WTC11 (cell line): ENCODE measurements around the gene LIPI. TPM values are rescaled to one million over a fixed set of nuclear protein-coding genes. Genes with fewer than 3 reads are reported as not detected.
"Not testable (repeated sequence)": the region's sequence is repeated elsewhere in the genome, so short reads cannot be mapped to it uniquely, and the experiment has no call there.

Experiments
- ATAC-seq: fragments of 200-7000 bp; cut with Tn5 transposase; 2 replicates; pipeline ENCODE4 v1.10.0; 2021; ENCODE audit warnings: mild to moderate bottlenecking, moderate library complexity
- CTCF ChIA-PET: fragments of 300-600 bp; sonication (Branson Sonifier 250); formaldehyde crosslinking; loops from one replicate; lab custom pipeline; 2021; ENCODE audit warnings: antibody characterized with exemption; lab: Charles Lee
- POLR2A ChIA-PET: fragments of 350-600 bp; sonication (Branson Sonifier 250); formaldehyde crosslinking; loops from one replicate; lab custom pipeline; 2021; ENCODE audit warnings: antibody characterized with exemption; lab: Charles Lee
- DNase-seq: peaks from one replicate; pipeline ENCODE4 v3.0.0; 2021; ENCODE audit warnings: low spot score
- H3K27ac Mint-ChIP-seq: 2 replicates; pipeline ENCODE4 v1.8.0; 2021; ENCODE audit warnings: mixed read lengths
- H3K27me3 Mint-ChIP-seq: 2 replicates; pipeline ENCODE4 v1.8.0; 2021; ENCODE audit warnings: low read depth, mild to moderate bottlenecking, moderate library complexity, mixed read lengths
- H3K36me3 Mint-ChIP-seq: 2 replicates; pipeline ENCODE4 v1.8.0; 2021; ENCODE audit warnings: mixed read lengths
- H3K4me1 Mint-ChIP-seq: 2 replicates; pipeline ENCODE4 v1.8.0; 2022; ENCODE audit warnings: mixed read lengths
- H3K4me3 Mint-ChIP-seq: 2 replicates; pipeline ENCODE4 v1.8.0; 2021; ENCODE audit warnings: mild to moderate bottlenecking, moderate library complexity, mixed read lengths
- H3K9me3 Mint-ChIP-seq: 2 replicates; pipeline ENCODE4 v1.8.0; 2021; ENCODE audit warnings: mixed read lengths
- CBFB ChIP-seq: sonication (generic); formaldehyde crosslinking; IDR thresholded peaks from 2 replicates; pipeline ENCODE4 v1.8.1; 2022; ENCODE audit warnings: mild to moderate bottlenecking, low read depth, missing genetic modification reagents
- ELF4 ChIP-seq: sonication (generic); formaldehyde crosslinking; IDR thresholded peaks from 2 replicates; pipeline ENCODE4 v1.8.1; 2022; ENCODE audit warnings: low read depth, mild to moderate bottlenecking, moderate library complexity, missing genetic modification reagents
- EMX1 ChIP-seq: fragments of 250-450 bp; sonication (Bioruptor Pico); IDR thresholded peaks from 2 replicates; pipeline ENCODE4 v1.8.0; 2021; ENCODE audit warnings: mild to moderate bottlenecking
- FOXJ3 ChIP-seq: sonication (generic); formaldehyde crosslinking; IDR thresholded peaks from 2 replicates; pipeline ENCODE4 v1.9.0; 2021; ENCODE audit warnings: missing genetic modification reagents, mild to moderate bottlenecking, borderline replicate concordance
- GABPB1 ChIP-seq: sonication (generic); formaldehyde crosslinking; IDR thresholded peaks from 2 replicates; pipeline ENCODE4 v1.8.1; 2023; ENCODE audit warnings: mild to moderate bottlenecking, missing genetic modification reagents
- NFATC4 ChIP-seq: fragments of 250-450 bp; sonication (Bioruptor Pico); IDR thresholded peaks from 2 replicates; pipeline ENCODE4 v1.9.0; 2021; ENCODE audit warnings: mild to moderate bottlenecking
- SP1 ChIP-seq: sonication (generic); formaldehyde crosslinking; conservative IDR thresholded peaks from 2 replicates; pipeline ENCODE4 v1.8.1; 2022; ENCODE audit warnings: missing genetic modification reagents
- TCF7 ChIP-seq: sonication (generic); formaldehyde crosslinking; IDR thresholded peaks from 2 replicates; pipeline ENCODE4 v1.8.0; 2022; ENCODE audit warnings: mild to moderate bottlenecking, low read depth, missing genetic modification reagents, moderate library complexity
- ZNF232 ChIP-seq: sonication (generic); formaldehyde crosslinking; IDR thresholded peaks from 2 replicates; pipeline ENCODE4 v1.8.0; 2022; ENCODE audit warnings: mild to moderate bottlenecking, missing genetic modification reagents
- total RNA-seq: library from RNA; stranded (reverse); gene quantifications from 3 replicates; pipeline ENCODE4 v1.2.3, GENCODE V29; 2021
- TF ChIP-seq, protein P1 (sequence below): sonication (generic); formaldehyde crosslinking; conservative IDR thresholded peaks from 2 replicates; pipeline ENCODE4 v1.8.1; 2023; ENCODE audit warnings: mild to moderate bottlenecking, low read depth, missing genetic modification reagents, moderate library complexity
- TF ChIP-seq, protein P2 (sequence below): sonication (generic); formaldehyde crosslinking; IDR thresholded peaks from 2 replicates; pipeline ENCODE4 v1.8.1; 2023; ENCODE audit warnings: mild to moderate bottlenecking, missing genetic modification reagents
- TF ChIP-seq, protein P3 (sequence below): fragments of 200-600 bp; IDR thresholded peaks from 2 replicates; pipeline ENCODE4 v1.8.0; 2022; ENCODE audit warnings: antibody characterized with exemption
- TF ChIP-seq, protein P4 (sequence below): sonication (generic); formaldehyde crosslinking; IDR thresholded peaks from 2 replicates; pipeline ENCODE4 v1.8.1; 2023; ENCODE audit warnings: mild to moderate bottlenecking, missing genetic modification reagents, moderate library complexity
- TF ChIP-seq, protein P5 (sequence below): sonication (generic); formaldehyde crosslinking; IDR thresholded peaks from 2 replicates; pipeline ENCODE4 v1.8.0; 2022; ENCODE audit warnings: mild to moderate bottlenecking, missing genetic modification reagents

Gene LIPI
- total RNA-seq, 1 experiment from 2014 or later = not detected

DNA sequence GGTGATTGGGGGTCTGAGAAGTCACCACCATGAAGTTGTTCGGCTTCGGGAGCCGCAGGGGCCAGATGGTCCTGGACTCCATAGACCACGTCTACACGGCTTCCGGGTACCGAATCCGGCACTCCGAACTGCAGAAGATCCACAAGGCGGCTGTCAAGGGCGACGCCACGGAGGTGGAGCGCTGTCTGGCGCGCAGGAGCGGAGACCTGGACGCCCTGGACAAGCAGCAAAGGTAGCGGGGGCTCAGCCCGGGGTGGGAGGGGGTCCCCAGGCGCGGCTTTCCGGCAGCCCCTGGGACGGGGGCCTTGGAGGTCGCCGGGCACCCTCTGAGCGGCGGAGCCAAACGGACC lies 146.5 kb downstream of the LIPI start:
- no peaks in the 10 kb centered on the region for H3K9me3 Mint-ChIP-seq
- ATAC-seq = no peak
- TF ChIP-seq, protein P1, sequence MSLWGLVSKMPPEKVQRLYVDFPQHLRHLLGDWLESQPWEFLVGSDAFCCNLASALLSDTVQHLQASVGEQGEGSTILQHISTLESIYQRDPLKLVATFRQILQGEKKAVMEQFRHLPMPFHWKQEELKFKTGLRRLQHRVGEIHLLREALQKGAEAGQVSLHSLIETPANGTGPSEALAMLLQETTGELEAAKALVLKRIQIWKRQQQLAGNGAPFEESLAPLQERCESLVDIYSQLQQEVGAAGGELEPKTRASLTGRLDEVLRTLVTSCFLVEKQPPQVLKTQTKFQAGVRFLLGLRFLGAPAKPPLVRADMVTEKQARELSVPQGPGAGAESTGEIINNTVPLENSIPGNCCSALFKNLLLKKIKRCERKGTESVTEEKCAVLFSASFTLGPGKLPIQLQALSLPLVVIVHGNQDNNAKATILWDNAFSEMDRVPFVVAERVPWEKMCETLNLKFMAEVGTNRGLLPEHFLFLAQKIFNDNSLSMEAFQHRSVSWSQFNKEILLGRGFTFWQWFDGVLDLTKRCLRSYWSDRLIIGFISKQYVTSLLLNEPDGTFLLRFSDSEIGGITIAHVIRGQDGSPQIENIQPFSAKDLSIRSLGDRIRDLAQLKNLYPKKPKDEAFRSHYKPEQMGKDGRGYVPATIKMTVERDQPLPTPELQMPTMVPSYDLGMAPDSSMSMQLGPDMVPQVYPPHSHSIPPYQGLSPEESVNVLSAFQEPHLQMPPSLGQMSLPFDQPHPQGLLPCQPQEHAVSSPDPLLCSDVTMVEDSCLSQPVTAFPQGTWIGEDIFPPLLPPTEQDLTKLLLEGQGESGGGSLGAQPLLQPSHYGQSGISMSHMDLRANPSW = no peak
- TF ChIP-seq ELF4 (CRISPR knock-in tag) = no peak
- no peak for TF ChIP-seq NFATC4
- no peak for TF ChIP-seq SP1 (CRISPR knock-in tag)
- TF ChIP-seq GABPB1 (CRISPR knock-in tag) = no peak
- no peak for TF ChIP-seq FOXJ3 (CRISPR knock-in tag)
- TF ChIP-seq, protein P2, sequence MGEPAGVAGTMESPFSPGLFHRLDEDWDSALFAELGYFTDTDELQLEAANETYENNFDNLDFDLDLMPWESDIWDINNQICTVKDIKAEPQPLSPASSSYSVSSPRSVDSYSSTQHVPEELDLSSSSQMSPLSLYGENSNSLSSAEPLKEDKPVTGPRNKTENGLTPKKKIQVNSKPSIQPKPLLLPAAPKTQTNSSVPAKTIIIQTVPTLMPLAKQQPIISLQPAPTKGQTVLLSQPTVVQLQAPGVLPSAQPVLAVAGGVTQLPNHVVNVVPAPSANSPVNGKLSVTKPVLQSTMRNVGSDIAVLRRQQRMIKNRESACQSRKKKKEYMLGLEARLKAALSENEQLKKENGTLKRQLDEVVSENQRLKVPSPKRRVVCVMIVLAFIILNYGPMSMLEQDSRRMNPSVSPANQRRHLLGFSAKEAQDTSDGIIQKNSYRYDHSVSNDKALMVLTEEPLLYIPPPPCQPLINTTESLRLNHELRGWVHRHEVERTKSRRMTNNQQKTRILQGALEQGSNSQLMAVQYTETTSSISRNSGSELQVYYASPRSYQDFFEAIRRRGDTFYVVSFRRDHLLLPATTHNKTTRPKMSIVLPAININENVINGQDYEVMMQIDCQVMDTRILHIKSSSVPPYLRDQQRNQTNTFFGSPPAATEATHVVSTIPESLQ (CRISPR knock-in tag) = no peak
- TF ChIP-seq, protein P3, sequence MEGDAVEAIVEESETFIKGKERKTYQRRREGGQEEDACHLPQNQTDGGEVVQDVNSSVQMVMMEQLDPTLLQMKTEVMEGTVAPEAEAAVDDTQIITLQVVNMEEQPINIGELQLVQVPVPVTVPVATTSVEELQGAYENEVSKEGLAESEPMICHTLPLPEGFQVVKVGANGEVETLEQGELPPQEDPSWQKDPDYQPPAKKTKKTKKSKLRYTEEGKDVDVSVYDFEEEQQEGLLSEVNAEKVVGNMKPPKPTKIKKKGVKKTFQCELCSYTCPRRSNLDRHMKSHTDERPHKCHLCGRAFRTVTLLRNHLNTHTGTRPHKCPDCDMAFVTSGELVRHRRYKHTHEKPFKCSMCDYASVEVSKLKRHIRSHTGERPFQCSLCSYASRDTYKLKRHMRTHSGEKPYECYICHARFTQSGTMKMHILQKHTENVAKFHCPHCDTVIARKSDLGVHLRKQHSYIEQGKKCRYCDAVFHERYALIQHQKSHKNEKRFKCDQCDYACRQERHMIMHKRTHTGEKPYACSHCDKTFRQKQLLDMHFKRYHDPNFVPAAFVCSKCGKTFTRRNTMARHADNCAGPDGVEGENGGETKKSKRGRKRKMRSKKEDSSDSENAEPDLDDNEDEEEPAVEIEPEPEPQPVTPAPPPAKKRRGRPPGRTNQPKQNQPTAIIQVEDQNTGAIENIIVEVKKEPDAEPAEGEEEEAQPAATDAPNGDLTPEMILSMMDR = no peak
- TF ChIP-seq, protein P4, sequence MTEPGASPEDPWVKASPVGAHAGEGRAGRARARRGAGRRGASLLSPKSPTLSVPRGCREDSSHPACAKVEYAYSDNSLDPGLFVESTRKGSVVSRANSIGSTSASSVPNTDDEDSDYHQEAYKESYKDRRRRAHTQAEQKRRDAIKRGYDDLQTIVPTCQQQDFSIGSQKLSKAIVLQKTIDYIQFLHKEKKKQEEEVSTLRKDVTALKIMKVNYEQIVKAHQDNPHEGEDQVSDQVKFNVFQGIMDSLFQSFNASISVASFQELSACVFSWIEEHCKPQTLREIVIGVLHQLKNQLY (CRISPR knock-in tag) = no peak
- no peak for TF ChIP-seq EMX1
- TF ChIP-seq ZNF232 = no peak
- TF ChIP-seq, protein P5, sequence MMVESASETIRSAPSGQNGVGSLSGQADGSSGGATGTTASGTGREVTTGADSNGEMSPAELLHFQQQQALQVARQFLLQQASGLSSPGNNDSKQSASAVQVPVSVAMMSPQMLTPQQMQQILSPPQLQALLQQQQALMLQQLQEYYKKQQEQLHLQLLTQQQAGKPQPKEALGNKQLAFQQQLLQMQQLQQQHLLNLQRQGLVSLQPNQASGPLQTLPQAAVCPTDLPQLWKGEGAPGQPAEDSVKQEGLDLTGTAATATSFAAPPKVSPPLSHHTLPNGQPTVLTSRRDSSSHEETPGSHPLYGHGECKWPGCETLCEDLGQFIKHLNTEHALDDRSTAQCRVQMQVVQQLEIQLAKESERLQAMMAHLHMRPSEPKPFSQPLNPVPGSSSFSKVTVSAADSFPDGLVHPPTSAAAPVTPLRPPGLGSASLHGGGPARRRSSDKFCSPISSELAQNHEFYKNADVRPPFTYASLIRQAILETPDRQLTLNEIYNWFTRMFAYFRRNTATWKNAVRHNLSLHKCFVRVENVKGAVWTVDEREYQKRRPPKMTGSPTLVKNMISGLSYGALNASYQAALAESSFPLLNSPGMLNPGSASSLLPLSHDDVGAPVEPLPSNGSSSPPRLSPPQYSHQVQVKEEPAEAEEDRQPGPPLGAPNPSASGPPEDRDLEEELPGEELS (CRISPR knock-in tag) = no peak
- no peak for TF ChIP-seq TCF7 (CRISPR knock-in tag)
- no peak for TF ChIP-seq CBFB (CRISPR knock-in tag)
- TF ChIP-seq, all 79 proteins: peak for 0
- no peaks in the 10 kb centered on the region for H3K4me1 Mint-ChIP-seq
- no peaks in the 10 kb centered on the region for H3K27me3 Mint-ChIP-seq
- no peak overlapping the region for H3K4me3 Mint-ChIP-seq
- POLR2A ChIA-PET = no interaction called here
- no peak for DNase-seq
- CTCF ChIA-PET = no interaction called here
- H3K36me3 Mint-ChIP-seq = peaks cover 3% of the 10 kb centered on the region; the same call in 1 of the 2 replicates
- H3K27ac Mint-ChIP-seq = no peak overlapping the region

DNA sequence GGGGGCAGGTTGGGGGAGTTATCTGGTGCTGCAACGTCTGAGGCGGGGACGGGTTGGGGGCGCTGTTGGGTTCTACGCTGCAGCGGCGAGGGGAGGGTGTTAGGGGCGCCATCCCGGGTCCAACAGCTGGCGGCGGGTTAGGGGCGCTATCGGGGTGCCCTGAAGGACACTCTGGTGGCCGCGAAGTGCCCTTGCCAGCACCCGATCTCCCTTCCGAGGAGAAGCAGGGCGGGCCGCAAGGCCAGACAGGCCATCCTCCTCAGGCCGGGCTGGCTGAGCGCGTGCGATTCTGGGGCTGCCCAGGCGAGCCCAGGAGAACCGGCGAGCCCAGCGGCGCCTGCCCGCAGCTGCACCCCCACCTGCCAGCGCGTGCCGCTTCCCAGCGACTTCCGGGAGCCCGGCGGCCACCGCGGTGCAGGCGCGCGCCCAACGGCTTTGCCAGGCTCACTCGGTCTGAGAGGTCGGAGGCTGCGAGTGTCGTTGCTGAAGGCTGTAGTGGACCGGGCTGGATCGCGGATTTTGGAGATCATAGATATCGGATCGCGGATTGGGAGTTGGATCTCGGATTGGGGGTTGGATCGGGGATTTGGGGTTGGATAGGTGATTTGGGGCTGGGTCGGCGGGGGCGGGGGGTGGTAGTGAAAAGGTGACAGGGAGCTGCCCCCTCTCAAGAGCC lies 147.0 kb downstream of the LIPI start:
- CTCF ChIA-PET = interaction anchor here (0.8 kb wide), 1 partner anchor 56 kb away, joined by 3 read pairs; no protein-coding TSS in a partner anchor
- H3K27me3 Mint-ChIP-seq, H3K9me3 Mint-ChIP-seq, ATAC-seq, H3K4me3 Mint-ChIP-seq, POLR2A ChIA-PET, DNase-seq, H3K4me1 Mint-ChIP-seq, H3K27ac Mint-ChIP-seq, H3K36me3 Mint-ChIP-seq: not testable (repeated sequence)

DNA sequence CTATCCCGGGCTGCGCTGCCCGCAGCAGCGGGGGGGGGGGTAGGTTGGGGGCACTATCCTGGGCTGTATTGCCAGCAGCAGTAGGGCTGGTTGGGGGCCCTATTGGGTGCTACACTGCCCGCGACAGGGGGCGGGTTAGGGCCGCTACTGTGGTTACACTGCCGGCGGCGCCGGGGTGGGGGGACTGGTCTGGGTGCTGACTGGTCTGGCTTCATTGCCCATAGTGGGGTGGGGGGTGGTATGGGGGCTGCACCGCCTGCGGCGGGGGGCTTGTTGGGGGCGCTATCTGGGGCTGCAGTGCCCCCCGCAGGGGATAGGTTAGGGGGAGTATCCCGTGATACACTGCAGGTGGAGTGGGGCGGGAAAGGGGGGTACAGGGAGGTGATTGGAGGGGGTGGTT lies 148.1 kb downstream of the LIPI start:
- POLR2A ChIA-PET, CTCF ChIA-PET: not testable (repeated sequence)

DNA sequence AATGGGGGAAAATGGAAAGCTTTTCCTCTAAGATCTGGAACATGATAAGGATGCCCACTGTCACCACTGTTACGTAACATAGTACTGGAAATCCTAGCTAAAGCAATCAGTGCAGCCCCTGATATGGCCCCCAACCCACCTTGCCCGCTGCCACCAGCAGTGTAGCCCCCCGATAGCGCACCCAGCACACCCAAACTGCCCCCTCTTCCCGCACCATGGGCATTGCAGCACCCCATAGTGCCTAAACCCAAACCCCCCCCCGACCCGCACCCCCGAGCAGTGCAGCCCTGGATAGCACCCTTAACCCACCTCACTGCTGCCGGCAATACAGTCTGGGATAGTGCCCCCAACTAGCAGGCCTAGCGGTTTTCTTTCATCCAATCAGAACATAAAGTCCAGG lies 148.9 kb downstream of the LIPI start:
- DNase-seq, H3K9me3 Mint-ChIP-seq, POLR2A ChIA-PET, ATAC-seq, H3K4me3 Mint-ChIP-seq, CTCF ChIA-PET, H3K36me3 Mint-ChIP-seq, H3K27me3 Mint-ChIP-seq, H3K27ac Mint-ChIP-seq, H3K4me1 Mint-ChIP-seq: not testable (repeated sequence)

More for the DNA sequence above, 148.1 kb downstream of the LIPI start:
- ATAC-seq, H3K36me3 Mint-ChIP-seq, H3K4me1 Mint-ChIP-seq, DNase-seq, H3K27ac Mint-ChIP-seq, H3K27me3 Mint-ChIP-seq, H3K9me3 Mint-ChIP-seq, H3K4me3 Mint-ChIP-seq: not testable (repeated sequence)

DNA sequence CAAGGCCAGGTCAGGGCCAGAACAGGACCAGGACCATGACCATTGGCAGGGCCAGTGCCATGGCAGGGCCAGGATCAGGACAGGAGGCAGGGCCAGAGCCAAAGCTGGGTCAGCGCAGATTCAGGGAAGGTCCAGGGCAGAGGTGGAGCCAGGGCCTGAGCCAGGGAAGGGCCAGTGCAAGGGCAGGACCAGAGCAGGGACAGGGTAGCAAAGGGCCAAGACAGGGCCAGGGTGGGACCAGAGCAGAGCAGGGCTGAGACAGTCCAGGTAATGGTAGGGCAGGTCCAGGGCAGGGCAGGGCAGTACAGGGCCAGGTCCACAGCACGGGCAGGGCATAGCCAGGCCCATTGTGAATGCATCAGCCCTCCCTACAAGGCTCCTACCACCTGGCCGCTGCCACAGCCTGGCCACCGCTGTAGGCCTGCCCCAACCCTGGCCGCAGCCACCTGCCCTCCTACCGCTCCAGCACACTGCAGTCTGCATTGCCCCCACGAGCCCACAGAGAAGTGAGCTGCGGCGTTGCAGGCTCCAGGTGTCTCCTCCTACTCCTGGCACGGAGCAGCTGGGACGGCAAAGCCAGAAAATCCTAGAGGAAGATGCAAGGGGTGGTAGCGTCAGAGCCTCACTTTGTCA lies 151.6 kb downstream of the LIPI start:
- H3K4me1 Mint-ChIP-seq, H3K9me3 Mint-ChIP-seq, H3K36me3 Mint-ChIP-seq, POLR2A ChIA-PET, DNase-seq, H3K4me3 Mint-ChIP-seq, H3K27me3 Mint-ChIP-seq, ATAC-seq, H3K27ac Mint-ChIP-seq: not testable (repeated sequence)
- CTCF ChIA-PET = interaction anchor here (0.6 kb wide), 1 partner anchor 11 kb away, joined by 3 read pairs; no protein-coding TSS in a partner anchor
